Ascending aorta (tissue), 2 donors: Measurements from ENCODE around the gene SMURF1. TPM values are rescaled to one million over a fixed set of nuclear protein-coding genes. Genes with fewer than 3 reads are reported as not detected.

ENCODE experiments used
- DNase-seq, 2 donors: peaks; one replicate each; pipeline ENCODE4 v3.0.0-alpha.2; 2019; ENCODE audit warnings: low spot score in 2 of 2
- H3K27ac ChIP-seq, 2 donors: fragments of 200-600 bp; sonication (generic); one replicate each; pipeline ENCODE4 v1.5.1; 2016 to 2017; ENCODE audit warnings: mild to moderate bottlenecking in 1 of 2
- H3K27me3 ChIP-seq: fragments of 200-600 bp; sonication (generic); one replicate; pipeline ENCODE4 v1.5.1; 2017
- H3K36me3 ChIP-seq, 2 donors: fragments of 200-600 bp; sonication (generic); one replicate each; pipeline ENCODE4 v1.5.1; 2016
- H3K4me1 ChIP-seq, 2 donors: fragments of 200-600 bp; sonication (generic); one replicate each; pipeline ENCODE4 v1.5.1; 2016 to 2017; ENCODE audit warnings: mild to moderate bottlenecking in 1 of 2
- H3K4me3 ChIP-seq, 2 donors: fragments of 200-600 bp; sonication (generic); one replicate each; pipeline ENCODE4 v1.5.1; 2016 to 2017; ENCODE audit warnings: mild to moderate bottlenecking in 1 of 2
- H3K9me3 ChIP-seq, 2 donors: fragments of 200-600 bp; sonication (generic); one replicate each; pipeline ENCODE4 v1.5.1; 2016
- intact Hi-C: fragments of 100-400 bp; cut with DNase I; formaldehyde crosslinking; loops from one replicate; pipeline ENCODE4 v1.15.1; 2023
- total RNA-seq: library from RNA; depleted of rRNA; stranded (reverse); fragments of >200 nt; gene quantifications from one replicate; pipeline ENCODE4 v1.1.0, GENCODE V29; 2016
- TF ChIP-seq, protein P1 (sequence below), 3 experiments: fragments of 200-600 bp in 2 of 3; fragments of 450-650 bp in 1 of 3; sonication (generic) in 2 of 3; IDR thresholded peaks; one replicate each; pipeline ENCODE4 v1.5.1; 2016 to 2019; ENCODE audit warnings: antibody characterized with exemption in 3 of 3, mild to moderate bottlenecking in 1 of 3, moderate library complexity in 1 of 3

The SMURF1 gene
- total RNA-seq, 1 donor from 2014 or later, result 26.5 TPM

DNA sequence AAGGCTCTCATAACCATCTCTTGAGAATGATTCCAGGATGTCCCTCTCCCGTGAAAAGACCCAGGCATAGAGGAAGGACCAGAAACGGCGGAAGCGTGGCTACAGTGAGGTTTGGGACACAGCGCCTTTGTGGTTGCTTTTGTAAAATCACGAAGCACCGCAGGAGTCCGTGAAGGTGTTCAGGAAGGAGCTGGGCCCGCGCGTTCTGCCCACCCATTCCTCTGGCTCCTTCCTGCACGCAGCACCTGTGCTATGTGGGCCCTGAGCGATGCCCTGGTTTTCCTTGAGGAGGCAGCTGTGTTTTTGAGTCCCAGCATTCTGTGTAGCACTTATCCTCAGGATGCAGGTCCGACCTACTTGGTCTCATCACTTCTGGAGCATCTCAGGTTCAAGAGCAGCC, 152.8 kb downstream of the SMURF1 start:
- TF ChIP-seq, protein P1, sequence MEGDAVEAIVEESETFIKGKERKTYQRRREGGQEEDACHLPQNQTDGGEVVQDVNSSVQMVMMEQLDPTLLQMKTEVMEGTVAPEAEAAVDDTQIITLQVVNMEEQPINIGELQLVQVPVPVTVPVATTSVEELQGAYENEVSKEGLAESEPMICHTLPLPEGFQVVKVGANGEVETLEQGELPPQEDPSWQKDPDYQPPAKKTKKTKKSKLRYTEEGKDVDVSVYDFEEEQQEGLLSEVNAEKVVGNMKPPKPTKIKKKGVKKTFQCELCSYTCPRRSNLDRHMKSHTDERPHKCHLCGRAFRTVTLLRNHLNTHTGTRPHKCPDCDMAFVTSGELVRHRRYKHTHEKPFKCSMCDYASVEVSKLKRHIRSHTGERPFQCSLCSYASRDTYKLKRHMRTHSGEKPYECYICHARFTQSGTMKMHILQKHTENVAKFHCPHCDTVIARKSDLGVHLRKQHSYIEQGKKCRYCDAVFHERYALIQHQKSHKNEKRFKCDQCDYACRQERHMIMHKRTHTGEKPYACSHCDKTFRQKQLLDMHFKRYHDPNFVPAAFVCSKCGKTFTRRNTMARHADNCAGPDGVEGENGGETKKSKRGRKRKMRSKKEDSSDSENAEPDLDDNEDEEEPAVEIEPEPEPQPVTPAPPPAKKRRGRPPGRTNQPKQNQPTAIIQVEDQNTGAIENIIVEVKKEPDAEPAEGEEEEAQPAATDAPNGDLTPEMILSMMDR (IDR thresholded peaks at IDR 0.05), result no peak
- DNase-seq, result no peak
- no peaks in the 10 kb centered on the region for H3K4me1 ChIP-seq
- peaks cover 84 to 96% of the 10 kb centered on the region in 2 donors for H3K36me3 ChIP-seq
- intact Hi-C loops, result no loop called here
- no peaks in the 10 kb centered on the region for H3K27me3 ChIP-seq
- H3K9me3 ChIP-seq, result no peaks in the 10 kb centered on the region
- H3K4me3 ChIP-seq, result no peak overlapping the region
- no peak overlapping the region for H3K27ac ChIP-seq

DNA sequence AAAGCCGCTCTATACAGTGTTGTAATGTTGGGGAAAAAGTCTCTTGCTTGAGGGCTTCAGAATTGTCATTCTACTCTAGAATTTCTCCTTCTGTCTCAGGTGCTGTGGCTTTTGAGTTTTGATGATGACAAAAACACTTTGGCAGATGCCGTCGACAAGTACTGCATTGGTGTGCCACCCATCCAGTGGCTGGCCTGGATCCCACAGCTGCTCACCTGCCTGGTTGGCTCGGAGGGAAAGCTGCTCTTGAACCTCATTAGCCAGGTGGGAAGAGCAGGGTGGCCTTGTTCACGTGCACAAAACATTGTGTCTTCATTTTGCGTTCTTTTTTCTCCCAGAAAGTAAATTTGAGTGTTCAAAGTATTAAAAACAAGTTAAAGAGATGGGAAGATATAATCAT, 153.6 kb downstream of the SMURF1 start:
- no peak overlapping the region for H3K4me3 ChIP-seq
- TF ChIP-seq, protein P1 (IDR thresholded peaks at IDR 0.05), result no peak
- DNase-seq, result peak in 1 of 2 donors; percentile 21
- no peaks in the 10 kb centered on the region for H3K27me3 ChIP-seq
- H3K4me1 ChIP-seq, result no peaks in the 10 kb centered on the region
- H3K36me3 ChIP-seq, result peaks cover 84 to 96% of the 10 kb centered on the region in 2 donors
- intact Hi-C loops, result no loop called here
- no peak overlapping the region for H3K27ac ChIP-seq
- H3K9me3 ChIP-seq, result no peaks in the 10 kb centered on the region

DNA sequence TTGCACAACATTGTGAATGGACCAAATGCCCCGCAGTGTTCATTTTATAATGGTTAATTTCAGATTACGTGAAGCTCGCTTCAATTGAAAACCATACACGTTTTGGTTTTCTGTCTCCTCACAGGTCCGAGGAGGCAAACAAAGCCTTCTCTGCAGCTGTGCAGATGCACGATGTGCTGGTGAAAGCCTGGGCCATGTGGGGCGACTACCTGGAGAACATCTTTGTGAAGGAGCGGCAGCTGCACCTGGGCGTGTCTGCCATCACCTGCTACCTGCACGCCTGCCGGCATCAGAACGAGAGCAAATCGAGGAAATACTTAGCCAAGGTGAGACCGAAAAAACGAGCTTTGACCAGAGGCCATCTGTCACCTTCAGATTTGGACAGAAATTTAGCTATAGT, 155.3 kb downstream of the SMURF1 start:
- no peaks in the 10 kb centered on the region for H3K4me1 ChIP-seq
- DNase-seq, result peak in 1 of 2 donors; percentile 33
- intact Hi-C loops, result no loop called here
- H3K27ac ChIP-seq, result no peak overlapping the region
- TF ChIP-seq, protein P1 (IDR thresholded peaks at IDR 0.05), result no peak
- H3K4me3 ChIP-seq, result no peak overlapping the region
- H3K36me3 ChIP-seq, result peaks cover 74 to 96% of the 10 kb centered on the region in 2 donors
- no peaks in the 10 kb centered on the region for H3K9me3 ChIP-seq
- H3K27me3 ChIP-seq, result no peaks in the 10 kb centered on the region

DNA sequence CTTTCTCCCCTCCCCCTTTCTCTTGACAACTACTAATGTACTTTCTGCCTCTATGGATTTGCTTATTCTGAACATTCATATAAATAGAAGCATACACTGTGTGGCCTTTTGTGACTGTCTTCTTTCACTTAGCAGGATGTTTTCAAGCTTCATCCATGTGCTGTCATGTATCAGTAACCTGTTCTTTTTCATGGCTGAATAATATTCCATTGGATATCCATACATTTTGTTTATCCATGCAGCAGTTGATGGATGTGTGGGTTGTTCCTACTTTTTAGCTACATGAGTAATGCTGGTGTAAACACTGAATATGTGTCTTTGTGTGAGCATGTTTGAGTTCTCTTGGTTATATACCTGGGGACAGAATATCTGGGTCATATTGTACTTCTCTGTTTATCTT, 158.0 kb downstream of the SMURF1 start:
- Histone ChIP-seq H3K9me3 (no peaks in the 10 kb centered on the region), H3K27me3 (no peaks in the 10 kb centered on the region), H3K27ac (no peak overlapping the region), H3K4me3 (no peak overlapping the region), H3K4me1 (no peaks in the 10 kb centered on the region), H3K36me3 (peaks cover 76 to 96% of the 10 kb centered on the region in 2 donors)
- no peak for DNase-seq
- TF ChIP-seq, protein P1 (IDR thresholded peaks at IDR 0.05), result no peak
- intact Hi-C loops, result no loop called here

DNA sequence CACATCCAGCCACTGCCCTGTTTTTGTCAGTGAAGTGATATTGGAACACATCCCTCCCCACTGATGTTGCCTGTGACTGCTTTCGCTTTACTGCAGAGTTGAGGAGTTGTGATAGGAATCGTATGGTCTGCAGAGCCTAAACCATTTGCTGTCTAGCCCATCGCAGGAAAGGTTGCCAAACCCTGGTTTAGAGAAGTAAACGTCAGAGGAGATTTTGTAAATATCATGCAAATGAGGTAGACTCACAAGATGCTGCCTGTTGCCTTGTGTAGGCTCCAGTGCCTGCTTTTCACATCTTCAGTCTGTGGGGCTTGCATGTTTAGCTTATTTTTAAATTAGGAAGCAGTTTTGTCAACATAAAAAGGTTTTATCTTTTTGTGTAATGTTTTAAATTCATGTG, 158.5 kb downstream of the SMURF1 start:
- no peaks in the 10 kb centered on the region for H3K9me3 ChIP-seq
- H3K36me3 ChIP-seq, result peaks cover 76 to 96% of the 10 kb centered on the region in 2 donors
- no peak overlapping the region for H3K27ac ChIP-seq
- DNase-seq, result no peak
- no peaks in the 10 kb centered on the region for H3K27me3 ChIP-seq
- TF ChIP-seq, protein P1 (IDR thresholded peaks at IDR 0.05), result no peak
- H3K4me1 ChIP-seq, result no peaks in the 10 kb centered on the region
- intact Hi-C loops, result no loop called here
- no peak overlapping the region for H3K4me3 ChIP-seq

DNA sequence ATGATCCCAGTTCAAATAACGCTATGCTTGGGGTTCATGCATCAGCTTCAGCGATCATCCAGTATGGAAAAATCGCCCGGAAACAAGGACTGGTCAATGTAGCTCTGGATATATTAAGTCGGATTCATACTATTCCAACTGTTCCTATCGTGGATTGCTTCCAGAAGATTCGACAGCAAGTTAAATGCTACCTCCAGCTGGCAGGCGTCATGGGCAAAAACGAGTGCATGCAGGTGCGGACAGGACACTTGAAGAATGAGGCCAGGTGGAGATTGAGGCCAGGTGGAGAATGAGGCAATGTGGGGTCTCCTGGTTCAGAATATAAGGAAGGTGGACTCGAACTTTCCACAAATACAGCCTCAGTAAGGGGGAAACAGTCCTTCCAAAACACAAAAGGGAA, 159.8 kb downstream of the SMURF1 start:
- Histone ChIP-seq H3K4me3 (no peak overlapping the region), H3K4me1 (no peaks in the 10 kb centered on the region), H3K36me3 (peaks cover 76 to 96% of the 10 kb centered on the region in 2 donors), H3K27ac (no peak overlapping the region), H3K27me3 (no peaks in the 10 kb centered on the region), H3K9me3 (no peaks in the 10 kb centered on the region)
- TF ChIP-seq, protein P1 (IDR thresholded peaks at IDR 0.05), result no peak
- intact Hi-C loops, result no loop called here
- DNase-seq, result no peak
